Heart left ventricle (tissue), 13 donors: ENCODE results near the gene TUBA4B.

Source experiments
- CTCF ChIP-seq, 12 donors: fragments of 200-600 bp; sonication (generic) in 4 of 12; IDR thresholded peaks; one replicate each; pipeline versions ENCODE4 v1.5.0 to v1.8.0; 2018 to 2022; ENCODE audit warnings: antibody characterized with exemption in 12 of 12, mild to moderate bottlenecking in 5 of 12
- POLR2A ChIP-seq, 2 donors: fragments of 450-650 bp; IDR thresholded peaks; one replicate each; pipeline ENCODE4 v1.6.1; 2017; ENCODE audit warnings: antibody characterized with exemption in 2 of 2, mild to moderate bottlenecking in 2 of 2, moderate library complexity in 2 of 2
- donor health status: ischemic (EF 13 %, LVEDD 7.1; RV severe dilation, severe dysfunction).
- donor health status: DM: no; HTN: yes; CAD: no.
- donor health status: DM: no; HTN: no; CAD: no.
- donor health status: ischemic (EF 25% LVEDD 6.9; RV normal size, moderate dysfunction).
- donor health status: ischemic (EF 25% LVEDD 5.7; RV mildly dilated, moderate dysfunction).
- donor health status: ischemic (EF 35%, LVEDD 5.7; RV mildly dilated, moderate dysfunction).
- donor health status: nonischemic (EF 11% LVEDD 7.7; RV severe dilation, severe dysfunction).
- donor health status: DM: yes; HTN: yes; CAD: no.
- donor health status: PGD.
- donor health status: ischemic (EF 29% LVEDD 5.4; RV normal size, mild dysfunction).
- donor health status: nonischemic (EF 23%, LVEDD 6.1; RV moderate dilation, normal function).

GRCh38 chr2:219285894-219286425, 32.9 kb downstream of the TUBA4B start:
- TF ChIP-seq CTCF (IDR thresholded peaks at IDR 0.05), result no peak
- no peak for TF ChIP-seq POLR2A (IDR thresholded peaks at IDR 0.05)
